GM21447 (cell line): ENCODE results near the gene IKBKG.
"Not testable (repeated sequence)": the region's sequence is repeated elsewhere in the genome, so short reads cannot be mapped to it uniquely, and the experiment has no call there.

Source experiments
- ATAC-seq: cut with Tn5 transposase; IDR thresholded peaks from one replicate; pipeline ENCODE4 v1.9.1; 2021; ENCODE audit not compliant: unreplicated experiment

IKBKG gene, protein sequence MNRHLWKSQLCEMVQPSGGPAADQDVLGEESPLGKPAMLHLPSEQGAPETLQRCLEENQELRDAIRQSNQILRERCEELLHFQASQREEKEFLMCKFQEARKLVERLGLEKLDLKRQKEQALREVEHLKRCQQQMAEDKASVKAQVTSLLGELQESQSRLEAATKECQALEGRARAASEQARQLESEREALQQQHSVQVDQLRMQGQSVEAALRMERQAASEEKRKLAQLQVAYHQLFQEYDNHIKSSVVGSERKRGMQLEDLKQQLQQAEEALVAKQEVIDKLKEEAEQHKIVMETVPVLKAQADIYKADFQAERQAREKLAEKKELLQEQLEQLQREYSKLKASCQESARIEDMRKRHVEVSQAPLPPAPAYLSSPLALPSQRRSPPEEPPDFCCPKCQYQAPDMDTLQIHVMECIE

DNA sequence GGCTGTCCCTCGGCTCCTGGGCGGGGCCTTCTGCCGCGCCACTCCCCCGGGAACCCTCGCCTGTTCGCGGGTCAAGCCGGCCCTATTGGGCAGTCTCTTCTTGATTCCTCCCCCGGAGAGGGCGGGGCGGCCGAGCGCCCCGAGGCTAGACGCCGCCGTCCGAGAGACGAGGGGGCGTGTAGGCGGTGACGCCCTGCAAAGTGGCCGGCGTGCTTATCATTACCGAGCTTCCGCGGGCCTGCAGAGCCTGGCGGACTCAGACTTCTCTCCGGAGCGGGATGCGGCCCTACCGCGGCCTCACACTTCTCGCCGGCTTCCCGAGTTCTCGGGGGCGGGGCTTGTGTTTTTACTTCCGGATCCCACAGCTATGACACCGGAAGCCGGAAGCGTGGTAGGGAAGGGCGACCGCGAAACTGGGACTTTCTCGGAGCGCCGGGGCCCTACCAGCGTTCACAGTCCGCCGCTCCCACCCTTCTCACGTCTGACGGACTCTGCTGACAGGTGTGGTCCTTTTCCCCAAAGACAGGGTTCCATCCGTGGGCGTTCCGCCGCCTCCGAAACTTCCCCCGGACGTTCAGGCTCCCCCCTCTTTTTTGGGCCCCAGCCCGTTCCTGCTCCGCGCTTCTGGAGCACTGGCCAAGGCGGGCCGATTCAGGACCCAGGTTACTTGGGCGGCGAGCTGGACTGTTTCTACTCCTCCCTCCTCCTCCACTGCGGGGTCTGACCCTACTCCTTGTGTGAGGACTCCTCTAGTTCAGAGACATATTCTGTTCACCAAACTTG is at the start of gene IKBKG:
Gene IKBKG, plus strand, starts transcription at position 376 of the 783 bp plus-strand sequence. CDS start 4,383 bp downstream, outside the sequence.
- ATAC-seq, result peak; percentile 80

DNA sequence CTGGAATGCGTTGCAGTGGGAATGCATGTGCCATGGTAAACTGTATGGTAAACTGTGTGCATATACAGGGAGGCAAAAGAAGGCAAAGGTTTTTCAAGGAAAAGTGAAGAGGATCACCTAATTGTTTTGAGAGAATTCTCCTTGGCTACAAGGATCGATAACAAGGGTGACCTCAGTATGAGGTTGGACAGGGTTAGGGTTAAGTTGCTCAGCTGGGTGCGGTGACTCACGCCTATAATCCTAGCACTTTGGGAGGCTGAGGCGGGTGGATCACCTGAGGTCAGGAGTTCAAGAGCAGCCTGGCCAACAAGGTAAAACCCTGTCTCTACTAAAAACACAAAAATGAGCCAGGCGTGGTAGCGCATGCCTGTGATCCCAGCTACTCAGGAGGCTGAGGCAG is 46.0 kb upstream of the IKBKG start:
- ATAC-seq, result not testable (repeated sequence)

DNA sequence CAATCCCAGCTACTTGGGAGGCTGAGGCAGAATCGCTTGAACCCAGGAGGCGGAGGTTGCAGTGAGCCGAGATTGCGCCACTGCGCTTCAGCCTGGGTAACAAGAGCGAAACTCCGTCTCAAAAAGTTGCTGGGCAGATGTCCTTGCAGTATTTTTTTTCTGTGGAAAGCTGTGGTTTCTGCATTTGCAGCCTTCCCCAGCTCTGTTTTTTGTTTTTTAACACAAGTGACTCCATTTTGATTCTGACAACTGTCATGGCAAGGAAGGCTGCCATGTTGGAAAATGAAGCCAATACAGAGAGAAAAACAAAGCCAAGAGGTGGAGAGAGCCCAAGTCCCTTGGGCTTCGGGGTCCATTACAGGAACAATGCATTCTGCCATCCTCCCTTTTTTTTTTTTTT is 45.3 kb upstream of the IKBKG start:
- no peak for ATAC-seq

DNA sequence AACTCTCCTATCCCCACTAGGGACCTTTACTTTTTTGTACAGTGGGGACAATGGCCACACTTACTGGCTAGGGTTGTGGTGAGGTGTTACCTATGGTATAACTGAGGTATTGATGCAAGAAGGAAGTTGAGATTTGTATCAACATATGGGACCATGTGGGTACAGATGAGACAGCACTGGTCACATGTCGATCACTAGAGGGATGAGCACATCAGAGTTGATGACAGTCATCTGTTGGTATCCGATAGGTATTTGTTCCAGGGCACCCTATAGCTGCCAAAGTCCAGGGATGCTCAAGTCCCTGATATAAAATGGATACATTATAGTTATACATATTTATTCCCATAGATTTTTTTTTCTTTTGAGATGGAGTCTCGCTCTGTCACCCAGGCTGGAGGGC is 44.4 kb upstream of the IKBKG start:
- ATAC-seq, result no peak

DNA sequence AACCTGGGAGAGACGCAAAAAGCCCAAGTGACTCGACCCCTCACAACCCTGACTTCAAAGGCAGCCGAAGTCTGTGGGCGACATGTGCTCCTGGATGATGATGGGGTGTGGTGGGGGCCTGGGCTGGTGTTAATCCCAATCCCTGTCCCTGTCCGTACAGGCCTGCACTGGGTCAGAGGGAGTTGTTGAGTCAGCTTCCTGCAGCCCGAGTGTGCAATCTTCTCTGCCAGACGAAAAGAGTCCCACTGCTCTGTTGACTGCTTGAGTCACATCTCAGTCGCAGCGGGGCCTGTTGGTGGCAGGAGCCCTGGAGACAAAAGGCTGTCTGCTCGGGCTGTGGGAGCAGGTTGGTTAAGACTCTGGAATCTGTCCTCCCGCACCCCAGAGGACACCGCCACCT is 41.7 kb upstream of the IKBKG start:
- no peak for ATAC-seq

DNA sequence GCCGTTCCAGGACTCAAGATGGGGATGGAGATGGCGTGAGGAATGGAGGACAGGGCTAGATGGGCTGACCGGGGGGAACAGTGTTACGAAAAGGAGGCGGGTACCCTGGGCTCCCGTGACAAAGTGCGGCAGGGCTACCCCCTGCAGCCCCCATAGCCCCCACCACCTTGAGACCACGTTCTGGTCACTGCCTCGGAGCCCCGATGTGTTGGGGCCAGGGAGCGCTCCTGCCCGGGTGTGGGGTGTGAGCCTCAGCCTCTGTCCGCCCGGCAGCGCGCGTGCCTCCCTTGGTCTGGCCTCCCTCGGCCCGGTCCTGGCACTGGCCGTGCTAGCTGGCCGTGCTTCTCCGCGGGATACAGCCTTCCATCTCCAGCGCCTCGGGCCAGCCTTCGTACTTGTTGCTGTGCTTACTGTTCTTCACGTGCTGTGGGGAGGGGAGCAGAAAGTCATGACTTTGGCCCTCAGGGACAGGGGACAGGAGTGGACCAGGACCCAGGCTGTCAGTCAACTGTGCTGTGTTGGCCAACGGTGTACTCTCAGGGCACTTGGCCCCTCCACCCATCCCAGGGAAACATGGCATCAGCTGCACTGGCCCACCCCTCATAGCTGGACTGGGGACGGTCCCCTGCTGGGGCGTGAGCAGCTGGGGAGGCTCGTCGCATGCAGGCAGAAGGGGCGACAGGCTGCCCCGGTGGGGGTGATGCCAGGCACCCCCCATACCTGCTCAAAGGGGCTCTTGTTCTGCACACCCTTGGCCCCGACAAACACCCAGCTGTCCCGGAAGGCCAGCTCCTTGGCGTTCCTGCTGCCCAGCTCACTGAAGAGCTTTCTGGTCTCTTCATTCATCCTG is 40.7 kb upstream of the IKBKG start:
- ATAC-seq, result no peak

DNA sequence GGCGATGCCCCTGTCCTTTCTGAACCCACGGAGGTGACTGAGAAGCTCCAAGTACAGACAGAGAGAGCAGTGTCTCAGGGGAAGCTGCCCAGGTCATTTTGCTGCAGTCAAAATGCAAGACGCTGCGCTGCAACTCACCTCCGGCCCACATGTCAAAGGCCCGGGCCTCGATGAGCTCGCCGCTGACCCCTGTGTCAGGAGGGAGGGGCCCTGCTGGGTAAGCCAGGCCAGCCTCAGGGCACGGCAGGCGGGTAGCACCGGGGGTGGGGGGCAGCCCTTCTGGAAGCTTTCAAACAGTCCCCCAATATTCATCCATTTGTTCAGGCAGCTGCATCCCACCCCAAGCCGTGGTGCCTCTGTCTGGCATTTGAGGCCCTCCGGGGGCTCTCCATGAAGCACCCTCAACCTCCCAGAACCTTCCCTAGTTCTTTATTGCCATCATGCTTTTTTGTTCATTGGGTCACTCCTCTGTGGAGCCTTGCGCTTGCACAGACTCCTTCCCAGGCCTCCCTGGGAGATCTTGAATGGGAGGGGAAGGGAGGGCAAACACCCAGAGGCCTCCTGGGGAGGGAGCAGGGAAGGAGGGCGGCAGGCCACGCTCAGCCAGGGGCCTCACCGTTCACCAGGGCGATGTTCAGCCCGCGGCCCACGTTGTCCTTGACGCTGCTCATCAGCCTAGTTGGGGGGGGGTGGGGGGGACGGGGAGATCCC is 39.6 kb upstream of the IKBKG start:
- ATAC-seq, result no peak

DNA sequence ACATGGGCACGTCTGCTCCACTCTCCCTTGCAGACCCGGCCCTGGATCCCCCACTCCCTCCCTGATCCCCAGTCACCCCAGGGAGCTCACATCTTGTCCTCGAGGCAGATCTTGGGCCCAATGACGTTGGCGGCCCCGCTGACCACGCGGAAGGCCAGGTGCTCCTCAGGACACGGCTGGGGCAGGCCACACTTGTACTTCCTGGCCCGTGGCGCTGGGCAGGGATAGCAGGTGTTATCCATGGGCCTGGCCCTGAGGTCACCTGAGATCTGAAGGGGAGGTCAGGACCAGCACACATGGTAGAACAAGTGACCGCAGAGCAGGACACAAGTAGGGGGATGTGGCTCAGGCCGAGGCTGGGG is 39.1 kb upstream of the IKBKG start:
- no peak for ATAC-seq

DNA sequence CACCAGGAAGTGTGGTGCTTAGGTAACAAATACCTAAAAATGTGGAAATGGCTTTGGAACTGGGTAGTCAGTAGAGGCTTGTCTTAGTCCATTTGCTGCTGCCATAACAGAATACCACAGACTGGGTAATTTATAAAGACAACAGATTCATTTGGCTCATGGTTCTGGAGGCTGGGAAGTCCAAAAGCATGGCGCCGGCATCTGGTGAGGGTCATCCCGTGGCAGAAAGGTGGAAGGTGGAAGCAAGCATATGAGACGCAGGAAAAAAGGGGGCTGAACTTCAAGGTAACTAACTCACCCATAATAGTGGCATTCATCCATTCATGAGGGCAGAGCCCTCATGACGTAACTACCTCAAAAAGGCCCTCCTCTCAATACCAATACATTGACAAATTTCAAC is 38.0 kb upstream of the IKBKG start:
- no peak for ATAC-seq

DNA sequence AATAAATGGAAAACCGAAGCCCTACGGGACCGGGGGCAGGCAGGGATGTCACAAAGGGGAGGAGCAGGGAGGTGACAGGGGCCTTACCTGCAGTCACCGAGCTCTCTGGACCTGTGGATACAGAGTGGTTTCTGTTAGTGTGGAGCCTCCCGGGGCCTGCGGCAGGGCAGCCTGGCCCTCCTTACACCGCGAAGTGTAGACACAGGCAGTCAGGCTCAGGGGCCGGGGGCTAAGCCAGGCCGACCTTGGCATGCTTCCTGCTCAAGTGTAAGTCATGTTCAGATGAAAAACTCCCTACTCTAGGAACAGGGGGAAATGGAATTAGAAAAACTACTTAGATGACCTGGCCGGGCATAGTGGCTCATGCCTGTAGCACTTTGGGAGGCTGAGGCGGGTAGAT is 35.7 kb upstream of the IKBKG start:
- no peak for ATAC-seq

DNA sequence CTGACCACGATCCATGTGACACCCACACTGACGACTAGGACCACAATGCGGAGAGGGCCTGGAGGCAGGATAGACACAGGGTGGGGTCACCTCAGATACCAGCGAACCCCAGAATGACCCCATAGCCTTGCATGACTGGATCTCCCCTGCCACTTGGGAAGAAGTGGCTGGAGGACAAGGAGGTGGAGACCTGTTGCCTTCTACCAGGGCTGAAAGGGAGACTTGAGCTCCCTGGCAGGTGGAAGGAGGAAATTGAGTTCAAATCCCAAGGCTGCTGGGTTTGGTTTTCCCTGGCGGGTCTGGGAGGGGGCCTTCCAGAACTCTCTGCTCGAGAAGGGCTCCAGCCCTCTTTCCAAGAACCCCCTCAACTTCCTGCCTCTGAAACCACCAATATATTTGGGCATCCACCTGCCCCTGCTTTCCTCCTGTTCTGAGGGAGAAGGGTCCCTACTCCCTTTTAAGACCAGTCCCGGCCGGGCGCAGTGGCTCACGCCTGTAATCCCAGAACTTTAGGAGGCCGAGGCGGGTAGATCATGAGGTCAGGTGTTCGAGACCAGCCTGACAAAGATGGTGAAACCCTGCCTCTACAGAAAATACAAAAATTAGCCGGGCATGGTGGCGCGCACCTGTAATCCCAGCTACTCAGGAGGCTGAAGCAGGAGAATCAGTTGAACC is 34.4 kb upstream of the IKBKG start:
- ATAC-seq, result no peak

DNA sequence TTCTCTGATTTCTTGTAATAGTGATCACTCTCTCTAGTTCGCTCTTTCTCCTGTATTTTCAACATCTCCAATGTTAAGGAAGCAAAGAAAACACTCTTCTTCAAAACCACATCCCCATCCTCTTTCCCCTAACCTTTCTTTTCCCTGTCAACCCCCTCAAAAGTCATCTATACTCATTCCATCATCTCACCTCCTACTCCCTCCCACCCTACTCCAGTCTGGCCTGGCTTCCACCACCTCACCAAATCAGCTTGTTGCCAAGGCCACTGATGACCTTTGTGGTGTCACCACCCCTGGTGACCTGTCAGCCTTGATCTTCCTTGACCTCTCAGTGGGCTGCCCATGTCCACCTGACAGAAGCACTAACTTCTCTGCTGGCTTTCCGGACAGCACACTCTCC is 33.7 kb upstream of the IKBKG start:
- ATAC-seq, result no peak

DNA sequence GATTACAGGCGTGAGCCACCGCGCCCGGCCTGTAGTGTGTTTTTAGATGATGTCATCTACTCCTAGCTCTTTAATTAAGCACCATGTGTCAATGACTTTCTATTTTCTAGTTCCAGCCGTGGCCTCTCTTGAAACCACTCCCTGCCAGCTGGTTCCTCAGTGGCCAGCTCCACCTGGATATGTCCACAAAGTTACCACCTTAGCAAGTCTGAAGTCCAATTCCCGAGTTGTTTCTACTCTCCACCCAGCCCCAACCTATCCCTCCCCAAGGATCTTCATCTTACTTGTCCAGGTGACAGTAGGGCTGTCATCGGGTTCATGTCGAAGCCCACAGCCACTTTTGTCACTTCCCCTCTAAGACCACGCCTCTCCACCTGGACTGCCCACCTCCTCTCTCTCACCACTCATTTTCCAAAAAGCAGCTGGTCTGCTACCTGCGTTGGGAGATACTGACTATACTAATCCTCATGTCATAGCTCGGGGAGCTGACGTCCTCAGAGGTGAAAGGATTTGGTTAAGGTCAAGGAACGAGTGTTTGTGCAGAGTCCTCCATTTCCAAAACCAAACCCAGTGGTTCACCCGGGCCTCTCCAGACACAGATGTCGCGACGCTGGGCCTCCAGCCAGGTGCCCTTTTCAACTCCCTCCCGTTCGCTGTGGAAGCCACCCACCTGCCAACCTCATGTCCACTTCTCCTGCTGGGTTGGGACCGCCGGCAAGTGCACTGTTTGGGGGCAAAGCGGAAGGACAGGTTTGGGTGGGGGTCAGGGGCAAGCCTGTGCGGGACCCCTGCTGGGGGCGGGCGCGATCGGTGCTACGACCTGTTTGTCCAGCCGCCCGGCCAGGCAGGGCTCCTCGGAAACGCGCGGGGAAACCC is 32.1 kb upstream of the IKBKG start:
- no peak for ATAC-seq

DNA sequence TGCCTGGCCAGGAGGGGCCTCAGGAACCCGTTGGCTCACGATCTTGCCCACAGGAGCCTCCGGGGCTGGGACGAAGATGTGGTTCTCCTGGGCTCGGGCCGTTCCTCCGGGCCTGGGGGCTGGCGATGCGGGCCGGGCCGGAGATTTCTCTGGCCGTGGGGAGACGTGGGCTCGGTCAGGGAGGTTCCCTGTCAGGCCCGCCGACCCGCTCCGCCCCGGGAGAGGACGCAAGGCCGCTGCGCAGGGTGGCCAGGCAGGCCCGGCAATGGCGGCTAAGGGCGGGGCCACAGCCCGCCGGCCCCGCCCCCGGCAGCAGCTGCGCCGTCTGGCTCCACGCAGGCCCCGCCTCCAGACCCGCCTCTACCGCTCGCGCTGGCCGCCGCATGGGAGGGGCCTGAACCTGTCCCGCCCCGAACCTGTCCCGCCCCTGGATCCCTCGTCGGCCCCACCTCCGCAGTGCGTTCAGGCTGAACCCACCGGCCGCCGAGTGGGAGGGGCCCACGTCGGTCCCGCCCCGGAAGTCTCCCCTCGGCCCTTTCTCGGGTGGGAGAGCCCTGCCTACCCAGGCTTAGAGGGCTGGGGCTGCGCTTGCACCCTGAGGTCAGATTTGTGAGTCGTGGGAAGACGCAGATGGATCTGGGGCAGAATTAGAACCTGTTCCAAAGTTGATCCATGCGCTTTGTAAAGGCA is 31.3 kb upstream of the IKBKG start, which contains the start of gene FAM3A:
Gene FAM3A, minus strand, starts transcription at position 267 of the 690 bp plus-strand sequence. CDS start 460 bp downstream, outside the sequence.
- ATAC-seq, result peak; percentile 82

DNA sequence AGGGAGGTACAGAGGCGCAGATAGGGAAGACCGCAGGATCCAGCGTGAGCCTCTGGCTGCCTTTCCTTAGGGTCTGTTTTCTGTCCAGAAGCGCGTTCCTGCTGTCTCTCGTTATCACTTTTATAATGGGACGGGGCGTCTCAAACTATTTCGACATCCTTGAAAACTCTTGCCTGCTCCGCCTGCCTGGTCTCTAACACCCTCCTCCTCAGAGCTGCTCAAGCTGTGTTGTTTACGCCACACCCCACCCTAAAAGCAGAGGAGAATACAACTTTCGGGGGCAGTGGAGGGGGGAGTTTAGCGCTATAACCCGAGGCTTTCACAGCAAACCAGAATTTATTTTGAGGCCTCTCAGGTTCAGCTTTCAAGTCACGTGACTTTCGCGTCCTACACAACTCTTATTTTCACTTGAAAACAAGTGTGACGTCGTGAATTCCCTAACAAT is 30.7 kb upstream of the IKBKG start:
- peak; percentile 15 for ATAC-seq

DNA sequence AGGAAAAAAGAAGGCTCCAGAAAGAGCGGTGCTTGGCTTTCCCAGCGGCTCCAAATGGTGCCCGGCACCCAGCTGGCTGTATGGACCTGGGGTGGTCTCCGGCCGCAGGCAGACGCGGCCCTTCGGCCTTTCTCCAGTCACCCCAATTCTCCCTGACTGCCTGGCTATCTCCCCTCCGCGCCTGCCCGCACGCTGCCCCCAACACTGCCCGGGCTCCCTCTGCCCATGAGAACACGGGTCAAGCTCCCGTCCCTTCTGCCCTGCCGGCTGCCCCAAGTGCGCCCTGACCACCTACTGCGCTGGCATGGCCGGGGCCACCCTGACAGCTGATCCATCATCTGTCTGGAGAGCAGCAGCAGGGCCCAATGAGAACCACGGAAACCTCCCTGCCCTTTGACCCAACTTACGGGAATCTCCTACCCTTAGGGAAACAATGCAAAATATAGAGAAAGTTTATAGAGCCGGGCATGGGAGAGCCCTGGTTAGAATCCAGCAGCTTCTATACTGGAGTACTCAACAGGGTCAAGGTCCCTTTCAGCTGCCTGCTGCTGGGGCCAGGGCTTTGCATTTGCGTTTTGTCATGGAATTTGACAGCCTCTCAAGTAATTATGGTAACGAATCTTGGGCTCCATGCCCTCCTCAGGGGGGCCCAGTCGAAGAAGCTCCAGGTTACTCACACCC is 30.2 kb upstream of the IKBKG start:
- ATAC-seq, result no peak

DNA sequence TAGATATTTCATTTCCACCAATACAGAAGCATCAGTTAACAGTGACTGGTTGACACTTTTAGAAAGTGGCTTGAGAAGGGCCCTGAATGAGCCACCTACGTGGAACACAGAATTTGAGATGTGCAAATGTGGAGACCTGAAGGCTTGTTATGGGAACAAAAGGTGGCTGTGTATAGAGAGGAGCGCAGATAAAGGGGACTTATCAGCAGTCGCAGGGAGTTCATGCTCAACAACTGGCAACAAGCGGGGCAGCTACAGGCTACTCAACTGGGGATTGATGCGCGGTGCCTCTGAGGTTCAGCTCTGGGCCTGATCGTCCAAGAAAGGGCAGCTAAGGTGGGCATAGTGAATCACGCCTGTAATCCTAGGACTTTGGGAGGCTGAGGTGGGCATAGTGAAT is 28.0 kb upstream of the IKBKG start:
- ATAC-seq, result no peak
